Activated naive CD4-positive, alpha-beta T cell treated with anti-CD3 and anti-CD28 coated beads, Interleukin-2, amount 10 ng/mL, durations not matched to agents 7 days and 5 days (primary cell): ENCODE measurements around the gene RNASET2.
A peak's percentile ranks its signal among the peaks of the same experiment; 100 is the strongest.

ENCODE experiments used
- CTCF ChIA-PET: fragments of 350-600 bp; sonication (Branson Sonifier 250); formaldehyde crosslinking; loops from one replicate; lab custom pipeline; 2021; ENCODE audit warnings: antibody characterized with exemption; lab: Charles Lee
- DNase-seq: peaks from one replicate; pipeline ENCODE4 v3.0.0-alpha.2; 2020
- H3K27ac Mint-ChIP-seq: one replicate; pipeline ENCODE4 v1.8.0; 2021; ENCODE audit warnings: mild to moderate bottlenecking, moderate library complexity, mixed read lengths
- H3K27me3 Mint-ChIP-seq: one replicate; pipeline ENCODE4 v1.8.0; 2021; ENCODE audit warnings: mild to moderate bottlenecking, mixed read lengths
- H3K36me3 Mint-ChIP-seq: one replicate; pipeline ENCODE4 v1.8.0; 2021; ENCODE audit warnings: mixed read lengths
- H3K4me1 Mint-ChIP-seq: one replicate; pipeline ENCODE4 v1.8.0; 2021; ENCODE audit warnings: mixed read lengths
- H3K4me3 Mint-ChIP-seq: one replicate; pipeline ENCODE4 v1.8.0; 2021; ENCODE audit warnings: mild to moderate bottlenecking, moderate library complexity, mixed read lengths
- H3K9me3 Mint-ChIP-seq: one replicate; pipeline ENCODE4 v1.8.0; 2021; ENCODE audit warnings: mixed read lengths

RNASET2 gene

GRCh38 chr6:166987930-166988329 lies 31.6 kb upstream of the RNASET2 start:
- Mint-ChIP-seq H3K9me3 (no peaks in the 10 kb centered on the region), H3K4me3 (no peak overlapping the region), H3K36me3 (peaks cover 39% of the 10 kb centered on the region), H3K27me3 (no peaks in the 10 kb centered on the region), H3K4me1 (peaks cover 36% of the 10 kb centered on the region), H3K27ac (no peak overlapping the region)
- DNase-seq, result no peak
- CTCF ChIA-PET, result interaction anchor here (0.8 to 3.8 kb wide), 9 partner anchors 9 to 212 kb away, joined by 3 to 53 read pairs (median 4); no protein-coding TSS in a partner anchor

- no peak overlapping the region for H3K27ac Mint-ChIP-seq
- H3K36me3 Mint-ChIP-seq, result peaks cover 39% of the 10 kb centered on the region
- CTCF ChIA-PET, result interaction anchor here (3.3 to 3.8 kb wide), 3 partner anchors 35 to 212 kb away, joined by 36 to 53 read pairs (median 45); no protein-coding TSS in a partner anchor
- H3K4me3 Mint-ChIP-seq, result no peak overlapping the region
- H3K4me1 Mint-ChIP-seq, result peaks cover 36% of the 10 kb centered on the region
- no peak for DNase-seq
- no peaks in the 10 kb centered on the region for H3K9me3 Mint-ChIP-seq
- H3K27me3 Mint-ChIP-seq, result no peaks in the 10 kb centered on the region
Observed at GRCh38 chr6:166987448-166987847, 31.1 kb upstream of the RNASET2 start.

GRCh38 chr6:166980738-166981137 lies 24.4 kb upstream of the RNASET2 start:
- H3K27ac Mint-ChIP-seq, result no peak overlapping the region

GRCh38 chr6:166977621-166978525 lies 21.5 kb upstream of the RNASET2 start:
- no peak for DNase-seq
- H3K27ac Mint-ChIP-seq, result peak overlapping the region; percentile 54
- CTCF ChIA-PET, result no interaction called here
- peaks cover 19% of the 10 kb centered on the region for H3K4me1 Mint-ChIP-seq
- H3K27me3 Mint-ChIP-seq, result no peaks in the 10 kb centered on the region
- peaks cover 39% of the 10 kb centered on the region for H3K36me3 Mint-ChIP-seq
- no peak overlapping the region for H3K4me3 Mint-ChIP-seq
- H3K9me3 Mint-ChIP-seq, result no peaks in the 10 kb centered on the region

More at GRCh38 chr6:166980738-166981137, 24.4 kb upstream of the RNASET2 start:
- Mint-ChIP-seq H3K4me3 (no peak overlapping the region), H3K36me3 (peaks cover 39% of the 10 kb centered on the region), H3K9me3 (no peaks in the 10 kb centered on the region), H3K27me3 (no peaks in the 10 kb centered on the region), H3K4me1 (no peaks in the 10 kb centered on the region)
- CTCF ChIA-PET, result interaction anchor here (1.6 kb wide), 1 partner anchor 9 kb away, joined by 8 read pairs; no protein-coding TSS in a partner anchor
- no peak for DNase-seq

- H3K4me1 Mint-ChIP-seq, result peaks cover 26% of the 10 kb centered on the region
- no peaks in the 10 kb centered on the region for H3K9me3 Mint-ChIP-seq
- CTCF ChIA-PET, result no interaction called here
- H3K4me3 Mint-ChIP-seq, result no peak overlapping the region
- H3K27me3 Mint-ChIP-seq, result no peaks in the 10 kb centered on the region
- H3K36me3 Mint-ChIP-seq, result peaks cover 44% of the 10 kb centered on the region
- H3K27ac Mint-ChIP-seq, result peak overlapping the region; percentile 49
- DNase-seq, result no peak
Observed at GRCh38 chr6:166976636-166977035, 20.3 kb upstream of the RNASET2 start.

GRCh38 chr6:166972101-166972500 lies 15.8 kb upstream of the RNASET2 start:
- Mint-ChIP-seq H3K27me3 (no peaks in the 10 kb centered on the region), H3K4me3 (no peak overlapping the region), H3K36me3 (peaks cover 60% of the 10 kb centered on the region), H3K4me1 (peaks cover 50% of the 10 kb centered on the region), H3K27ac (no peak overlapping the region), H3K9me3 (peaks cover 5% of the 10 kb centered on the region)
- CTCF ChIA-PET, result interaction anchor here (1.0 to 1.1 kb wide), 2 partner anchors 12 to 16 kb away, joined by 3 to 4 read pairs; no protein-coding TSS in a partner anchor
- no peak for DNase-seq

- H3K36me3 Mint-ChIP-seq, result peaks cover 63% of the 10 kb centered on the region
- H3K4me1 Mint-ChIP-seq, result peaks cover 50% of the 10 kb centered on the region
- H3K27ac Mint-ChIP-seq, result peak overlapping the region; percentile 14
- H3K9me3 Mint-ChIP-seq, result peaks cover 12% of the 10 kb centered on the region
- H3K27me3 Mint-ChIP-seq, result no peaks in the 10 kb centered on the region
- DNase-seq, result no peak
- no peak overlapping the region for H3K4me3 Mint-ChIP-seq
- CTCF ChIA-PET, result interaction anchor here (1.0 to 1.4 kb wide), 3 partner anchors 11 to 18 kb away, joined by 3 to 5 read pairs (median 4); no protein-coding TSS in a partner anchor
Observed at GRCh38 chr6:166971271-166971670, 14.9 kb upstream of the RNASET2 start.

- Mint-ChIP-seq H3K4me3 (no peak overlapping the region), H3K9me3 (peaks cover 16% of the 10 kb centered on the region), H3K36me3 (peaks cover 63% of the 10 kb centered on the region), H3K27ac (peak overlapping the region; percentile 89), H3K27me3 (no peaks in the 10 kb centered on the region), H3K4me1 (peaks cover 50% of the 10 kb centered on the region)
- DNase-seq, result no peak
- CTCF ChIA-PET, result interaction anchor here (1.2 to 1.4 kb wide), 2 partner anchors 19 to 20 kb away, joined by 3 to 5 read pairs; no protein-coding TSS in a partner anchor
Observed at GRCh38 chr6:166970776-166971175, 14.4 kb upstream of the RNASET2 start.

GRCh38 chr6:166970091-166970490 lies 13.7 kb upstream of the RNASET2 start:
- DNase-seq, result no peak
- Mint-ChIP-seq H3K36me3 (peaks cover 60% of the 10 kb centered on the region), H3K27me3 (no peaks in the 10 kb centered on the region), H3K4me1 (peaks cover 50% of the 10 kb centered on the region), H3K4me3 (no peak overlapping the region), H3K27ac (peak overlapping the region; percentile 89), H3K9me3 (peaks cover 17% of the 10 kb centered on the region)
- CTCF ChIA-PET, result interaction anchor here (1.2 to 1.7 kb wide), 3 partner anchors 10 to 19 kb away, joined by 3 to 5 read pairs (median 5); no protein-coding TSS in a partner anchor

- Mint-ChIP-seq H3K9me3 (peaks cover 18% of the 10 kb centered on the region), H3K4me1 (peaks cover 46% of the 10 kb centered on the region), H3K36me3 (peaks cover 56% of the 10 kb centered on the region), H3K4me3 (peak overlapping the region; percentile 14), H3K27ac (peak overlapping the region; percentile 89), H3K27me3 (no peaks in the 10 kb centered on the region)
- DNase-seq, result peak; percentile 40
- CTCF ChIA-PET, result interaction anchor here (1.1 to 1.7 kb wide), 3 partner anchors 10 to 27 kb away, joined by 3 to 5 read pairs (median 3); no protein-coding TSS in a partner anchor
Observed at GRCh38 chr6:166969390-166970002, 13.1 kb upstream of the RNASET2 start.

GRCh38 chr6:166966268-166966667 lies 9.9 kb upstream of the RNASET2 start:
- no peak for DNase-seq
- Mint-ChIP-seq H3K4me1 (peaks cover 30% of the 10 kb centered on the region), H3K4me3 (no peak overlapping the region), H3K27ac (no peak overlapping the region), H3K36me3 (peaks cover 44% of the 10 kb centered on the region), H3K9me3 (peaks cover 30% of the 10 kb centered on the region), H3K27me3 (no peaks in the 10 kb centered on the region)
- CTCF ChIA-PET, result no interaction called here

- Mint-ChIP-seq H3K4me3 (no peak overlapping the region), H3K27ac (peak overlapping the region; percentile 99), H3K9me3 (peaks cover 15% of the 10 kb centered on the region), H3K27me3 (peaks cover under 1% of the 10 kb centered on the region), H3K4me1 (peaks cover 48% of the 10 kb centered on the region), H3K36me3 (peaks cover 14% of the 10 kb centered on the region)
- no peak for DNase-seq
- CTCF ChIA-PET, result interaction anchor here (1.3 to 3.5 kb wide), 3 partner anchors 9 to 28 kb away, joined by 3 to 13 read pairs (median 5); no protein-coding TSS in a partner anchor
Observed at GRCh38 chr6:166960609-166960978, 4.2 kb upstream of the RNASET2 start.

GRCh38 chr6:166959911-166960608 lies 3.7 kb upstream of the RNASET2 start:
- H3K27ac Mint-ChIP-seq, result peak overlapping the region; percentile 99
- peaks cover 13% of the 10 kb centered on the region for H3K9me3 Mint-ChIP-seq
- peaks cover 52% of the 10 kb centered on the region for H3K4me1 Mint-ChIP-seq
- H3K4me3 Mint-ChIP-seq, result no peak overlapping the region
- peaks cover 19% of the 10 kb centered on the region for H3K36me3 Mint-ChIP-seq
- no peak for DNase-seq
- CTCF ChIA-PET, result interaction anchor here (0.6 to 3.5 kb wide), 5 partner anchors 9 to 195 kb away, joined by 3 to 13 read pairs (median 3); no protein-coding TSS in a partner anchor
- peaks cover 6% of the 10 kb centered on the region for H3K27me3 Mint-ChIP-seq
